HG03378 (cell line): ENCODE measurements around the gene GTPBP6.

Source experiments
- ATAC-seq: cut with Tn5 transposase; IDR thresholded peaks from one replicate; pipeline ENCODE4 v1.9.1; 2021; ENCODE audit warnings: mild to moderate bottlenecking, moderate library complexity; ENCODE audit not compliant: unreplicated experiment

GTPBP6 gene

DNA sequence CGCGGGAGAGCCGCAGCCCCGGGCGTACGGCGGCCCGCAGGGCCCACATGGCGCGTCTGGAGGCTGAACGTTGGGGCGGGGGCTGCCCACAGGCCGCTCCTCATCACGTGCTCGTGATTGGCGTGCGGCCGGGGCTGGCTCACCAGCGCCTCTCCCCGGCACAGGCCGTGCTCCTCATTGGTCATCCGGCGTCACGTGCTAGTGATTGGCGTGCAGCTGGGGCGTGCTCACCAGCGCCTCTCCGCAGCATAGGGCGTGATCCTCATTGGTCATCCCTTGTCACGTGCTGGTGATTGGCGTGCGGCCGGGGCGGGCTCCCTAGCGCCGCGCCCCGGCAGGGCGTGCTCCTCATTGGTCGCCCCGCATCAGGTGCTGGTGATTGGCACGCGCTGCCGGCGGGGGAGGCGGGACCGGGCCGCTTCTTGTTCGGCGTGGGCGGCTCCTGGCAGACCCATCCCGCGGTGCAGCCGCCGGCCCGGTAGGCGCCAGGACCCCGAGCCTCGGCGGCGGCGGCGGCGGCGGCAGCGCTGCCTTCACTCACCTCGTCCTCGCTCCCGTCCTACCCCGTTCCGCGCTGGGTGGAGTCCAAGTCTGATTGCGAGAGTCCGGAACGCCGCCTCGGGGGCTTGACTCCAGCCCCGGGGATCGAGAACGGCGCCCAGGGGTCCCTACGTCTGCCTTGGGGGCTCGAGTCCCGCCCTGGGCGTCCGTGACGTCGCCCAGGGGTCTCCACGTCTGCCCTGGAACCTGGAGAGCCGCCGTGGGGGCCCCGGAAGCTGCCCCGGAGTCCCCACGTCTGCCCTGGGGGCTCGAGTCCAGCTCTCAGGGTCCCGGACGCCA, at the start of gene GTPBP6:
GTPBP6 (minus strand) TSS at position 58 of the 840 bp plus-strand sequence; CDS start at position 49, 9 bp downstream.
- ATAC-seq, result peak; percentile 91

GRCh38 chrX:367866-368265, 49.3 kb upstream of the GTPBP6 start:
- ATAC-seq, result no peak

GRCh38 chrX:367349-367748, 48.8 kb upstream of the GTPBP6 start:
- ATAC-seq, result no peak

- no peak for ATAC-seq
Observed at GRCh38 chrX:363621-364375, 45.2 kb upstream of the GTPBP6 start.

DNA sequence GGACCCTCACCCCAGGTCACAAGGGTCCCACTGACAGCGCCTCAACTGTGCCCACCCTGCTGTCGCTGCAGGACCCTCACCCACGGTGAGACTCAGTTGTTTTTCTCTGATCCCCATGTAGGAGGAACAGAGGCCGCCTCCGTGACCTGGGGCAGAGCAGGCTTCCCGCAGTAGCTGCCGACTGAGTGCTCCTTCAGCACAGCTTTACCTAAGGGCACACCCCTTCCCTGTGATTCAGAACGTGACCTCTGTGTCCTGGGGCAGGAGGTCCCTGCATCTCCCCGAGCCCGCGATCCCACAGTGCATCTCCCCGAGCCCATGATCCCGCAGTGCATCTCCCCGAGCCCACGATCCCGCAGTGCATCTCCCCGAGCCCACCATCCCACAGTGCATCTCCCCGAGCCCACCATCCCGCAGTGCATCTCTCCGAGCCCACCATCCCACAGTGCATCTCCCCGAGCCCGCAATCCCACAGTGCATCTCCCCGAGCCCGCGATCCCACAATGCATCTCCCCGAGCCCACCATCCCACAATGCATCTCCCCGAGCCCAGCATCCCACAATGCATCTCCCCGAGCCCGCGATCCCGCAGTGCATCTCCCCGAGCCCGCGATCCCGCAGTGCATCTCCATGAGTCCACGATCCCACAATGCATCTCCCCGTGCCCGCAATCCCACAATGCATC, 44.5 kb upstream of the GTPBP6 start:
- no peak for ATAC-seq

DNA sequence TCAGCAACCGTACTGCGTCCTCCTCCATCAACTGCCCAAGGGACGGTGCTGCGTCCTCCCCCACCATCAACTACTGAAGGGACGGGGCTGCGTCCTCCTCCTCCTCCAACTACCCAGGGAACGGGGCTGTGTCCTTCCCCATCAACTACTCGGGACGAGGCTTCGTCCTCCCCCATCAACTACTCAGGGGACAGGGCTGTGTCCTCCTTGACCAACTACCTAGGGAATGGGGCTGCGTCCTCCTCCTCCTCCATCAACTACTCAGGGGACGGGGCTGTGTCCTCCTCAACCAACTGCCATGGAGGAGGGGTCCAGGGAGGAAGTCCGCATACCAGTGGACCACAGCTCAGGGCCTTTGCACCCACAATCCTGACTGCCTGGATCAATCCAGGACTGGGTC, 43.8 kb upstream of the GTPBP6 start:
- no peak for ATAC-seq

GRCh38 chrX:361231-362145, 42.9 kb upstream of the GTPBP6 start:
- ATAC-seq, result no peak

DNA sequence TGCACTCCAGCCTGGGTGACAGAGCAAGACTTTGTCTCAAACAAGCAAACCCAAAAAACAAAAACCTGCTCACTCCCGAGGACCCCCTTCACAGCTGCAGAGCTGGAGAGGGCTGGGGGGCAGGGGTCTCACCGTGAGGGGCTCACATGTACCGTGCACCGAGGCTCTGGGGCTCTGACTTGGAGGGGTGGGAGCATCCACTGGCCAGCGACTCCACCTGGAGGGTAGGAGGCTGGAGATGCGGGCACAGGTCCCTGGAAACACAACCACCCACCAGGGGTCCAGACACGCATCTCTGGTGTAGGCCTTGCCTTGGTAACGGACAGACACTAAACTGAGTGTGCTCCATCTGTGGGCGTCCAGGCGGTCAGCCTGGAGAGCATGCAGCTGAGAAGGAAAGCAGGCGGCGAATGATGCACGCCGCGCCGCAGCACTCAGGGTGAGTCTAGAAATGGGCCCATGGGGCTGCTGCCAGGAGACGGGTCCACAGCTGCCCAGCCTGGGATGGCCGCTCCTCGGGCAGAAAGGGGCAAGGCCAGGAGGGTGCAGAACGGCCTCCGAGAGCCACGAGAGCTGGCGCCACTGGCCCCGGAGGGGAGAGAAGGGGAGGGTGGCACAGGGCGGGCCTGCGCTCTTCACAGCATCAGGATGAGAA, 42.0 kb upstream of the GTPBP6 start:
- ATAC-seq, result no peak

DNA sequence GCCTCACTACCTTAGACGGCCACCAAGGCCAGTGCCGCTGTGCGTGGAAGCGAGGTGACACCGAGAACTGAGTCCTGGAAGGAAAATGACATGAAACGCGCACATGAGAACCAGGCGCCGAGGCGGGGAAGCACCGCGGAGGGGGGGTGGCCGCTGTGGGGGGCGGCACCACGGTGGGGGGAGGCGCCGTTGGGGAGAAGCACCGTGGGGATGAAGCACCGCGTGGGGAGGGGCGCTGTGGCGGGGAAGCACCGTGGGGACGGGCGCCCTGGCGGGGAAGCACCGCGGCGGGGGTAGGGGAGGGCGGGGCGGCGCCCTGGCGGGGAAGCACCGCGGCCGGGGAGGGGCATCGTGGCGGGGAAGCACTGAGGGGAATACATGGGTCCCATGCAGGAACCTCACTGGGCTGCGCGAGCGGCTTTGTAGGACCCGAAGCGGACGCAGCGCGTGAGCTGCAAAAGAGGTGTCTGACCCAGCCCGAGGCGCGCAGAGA, 40.1 kb upstream of the GTPBP6 start:
- no peak for ATAC-seq

- no peak for ATAC-seq
Observed at GRCh38 chrX:357693-358471, 39.3 kb upstream of the GTPBP6 start.

DNA sequence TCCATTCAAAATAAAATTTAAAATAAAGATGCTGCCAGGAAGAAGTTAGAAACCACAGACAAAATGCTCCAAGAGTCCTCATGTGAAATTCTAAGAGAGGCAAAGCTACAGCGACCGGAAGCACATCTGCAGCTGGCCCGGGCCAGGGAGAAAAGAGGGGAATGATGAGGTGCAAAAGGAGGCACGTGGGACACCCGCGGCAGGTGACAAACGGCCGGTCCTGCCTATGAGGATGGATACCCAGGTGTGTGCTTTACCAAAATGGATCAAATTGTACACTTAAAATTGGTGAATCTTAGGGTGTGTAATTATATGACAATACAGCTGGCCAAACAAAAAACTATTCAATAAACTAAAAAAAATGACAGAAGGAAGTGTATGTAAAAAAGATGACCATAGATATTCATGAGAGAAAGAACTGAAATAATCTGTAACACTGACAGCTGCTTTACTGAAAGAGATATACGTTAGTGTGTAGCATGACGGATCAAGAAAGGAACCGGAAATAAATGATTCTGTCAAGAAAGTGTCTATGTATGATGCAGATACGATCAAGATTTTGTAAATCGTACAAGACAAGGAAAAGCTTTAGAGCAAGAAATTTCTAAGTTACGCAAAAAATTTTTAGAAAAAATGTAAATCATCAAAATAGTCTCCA, 38.6 kb upstream of the GTPBP6 start:
- ATAC-seq, result no peak

- no peak for ATAC-seq
Observed at GRCh38 chrX:356385-357034, 37.9 kb upstream of the GTPBP6 start.

- ATAC-seq, result no peak
Observed at GRCh38 chrX:355329-356050, 36.9 kb upstream of the GTPBP6 start.

GRCh38 chrX:353566-354535, 35.3 kb upstream of the GTPBP6 start:
- no peak for ATAC-seq

GRCh38 chrX:352582-353314, 34.2 kb upstream of the GTPBP6 start:
- ATAC-seq, result no peak

DNA sequence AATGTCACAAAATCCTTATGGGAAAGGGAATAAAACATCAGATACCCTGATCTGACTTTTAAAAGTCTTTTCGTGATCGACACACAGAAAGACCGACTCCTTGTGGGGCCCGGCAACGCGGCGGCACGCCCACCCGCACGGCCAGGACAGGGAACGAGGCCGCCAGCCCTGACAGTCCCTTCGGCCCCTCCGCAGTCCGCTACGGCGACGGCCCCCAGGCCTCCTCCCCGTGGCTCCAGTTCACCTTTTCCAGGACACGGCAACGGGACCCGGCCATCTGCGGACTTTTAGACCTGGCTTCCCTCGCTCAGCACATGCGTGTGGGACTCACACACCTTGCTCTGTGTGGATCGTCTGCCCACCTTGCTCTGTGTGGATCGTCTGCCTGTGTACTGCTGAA, 33.6 kb upstream of the GTPBP6 start:
- no peak for ATAC-seq
